ENCODE data around the gene PTPRN2.

Gene PTPRN2

GRCh38 chr7:157876469-157877285 lies 710.9 kb downstream of the PTPRN2 start:
- no peak for DNase-seq

GRCh38 chr7:157875230-157876179 lies 712.1 kb downstream of the PTPRN2 start:
- DNase-seq: no peak

GRCh38 chr7:157874870-157875229 lies 712.8 kb downstream of the PTPRN2 start:
- no peak for DNase-seq

GRCh38 chr7:157874208-157874816 lies 713.3 kb downstream of the PTPRN2 start:
- DNase-seq: no peak

GRCh38 chr7:157873664-157874063 lies 714.0 kb downstream of the PTPRN2 start:
- DNase-seq: no peak

- DNase-seq: no peak
Observed at GRCh38 chr7:157873181-157873580, 714.4 kb downstream of the PTPRN2 start.

DNA sequence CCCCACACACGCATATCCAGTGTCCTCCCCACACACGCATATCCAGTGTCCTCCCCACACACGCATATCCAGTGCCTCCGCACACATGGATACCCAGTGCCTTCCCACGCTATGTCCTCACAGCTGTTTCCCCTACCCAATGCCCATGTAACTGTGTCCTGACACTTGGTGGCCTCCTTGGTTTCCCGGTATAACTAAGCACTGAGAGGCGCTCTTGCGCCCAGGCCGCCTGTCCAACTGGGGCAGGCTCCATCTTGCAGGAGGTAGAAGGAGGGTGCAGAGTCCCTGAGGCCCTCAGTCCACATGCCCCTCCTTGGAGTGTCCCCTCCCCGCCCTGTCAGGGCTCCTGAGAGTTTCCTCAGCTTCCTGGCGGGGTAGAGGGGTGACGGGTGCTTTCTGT lies 715.2 kb downstream of the PTPRN2 start:
- DNase-seq: no peak

DNA sequence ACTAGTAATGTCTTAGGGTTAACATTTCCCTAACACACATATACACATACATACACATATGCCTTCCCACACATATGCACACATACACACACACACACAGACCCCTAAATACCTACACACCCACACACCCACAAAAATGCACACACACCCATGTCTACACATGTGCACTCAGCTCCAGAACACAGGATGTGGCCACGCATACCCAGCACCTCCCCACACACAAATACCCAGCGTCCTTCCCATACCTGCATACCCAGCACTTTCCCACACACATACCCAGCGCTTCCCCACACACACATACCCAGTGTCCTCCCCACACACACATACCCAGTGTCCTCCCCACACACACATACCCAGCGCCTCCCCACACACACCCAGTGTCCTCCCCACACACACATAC lies 715.9 kb downstream of the PTPRN2 start:
- no peak for DNase-seq

DNA sequence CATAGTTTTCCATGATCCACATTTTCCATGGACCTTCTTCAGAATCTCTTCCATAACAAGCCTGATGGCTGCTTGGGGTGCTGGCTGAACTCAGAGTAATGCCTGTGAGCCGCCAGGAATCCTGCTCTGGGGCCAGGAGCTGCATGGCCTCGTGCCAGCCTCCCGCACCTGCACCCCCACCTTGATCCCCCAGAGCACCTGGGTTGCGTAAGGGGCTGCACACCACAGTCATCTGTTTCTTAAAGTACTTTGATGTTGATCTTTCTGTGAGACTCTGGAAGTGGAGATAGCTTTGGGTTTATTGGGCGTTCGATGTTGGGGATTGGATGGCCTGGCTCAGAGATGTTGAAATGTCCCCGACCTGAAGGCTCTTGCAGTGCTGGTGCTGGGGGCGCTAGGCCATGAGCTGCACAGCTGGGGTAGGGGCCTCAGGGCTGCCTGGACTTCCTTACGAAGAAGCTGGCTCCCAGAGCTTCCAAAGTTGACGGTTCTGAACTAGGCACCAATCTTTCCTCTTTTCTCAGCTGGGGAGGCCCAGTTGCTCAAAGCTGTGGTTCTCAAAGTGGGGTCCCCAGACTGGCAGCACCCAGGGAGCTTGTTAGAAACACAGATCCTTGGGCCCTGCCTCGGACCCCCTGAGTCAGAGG lies 716.9 kb downstream of the PTPRN2 start:
- no peak for DNase-seq

DNA sequence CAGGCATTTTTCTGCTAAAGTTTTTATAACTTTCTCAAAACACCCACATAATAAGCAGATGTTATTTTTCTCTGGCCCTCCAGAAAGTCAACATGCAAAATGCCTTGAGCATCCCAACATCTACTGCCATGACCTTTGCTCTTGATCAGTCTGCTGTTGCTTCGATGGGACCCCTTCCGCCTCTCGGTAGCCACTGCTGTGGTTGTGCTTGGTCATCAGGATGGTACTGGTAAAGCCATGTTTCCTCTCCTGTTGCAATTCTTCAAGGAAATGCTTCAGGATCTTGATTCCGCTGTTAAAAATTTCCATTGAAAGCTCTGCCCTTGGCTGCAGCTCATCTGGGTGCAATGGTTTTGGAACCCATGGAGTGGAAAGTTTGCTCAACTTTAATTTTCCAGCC lies 717.8 kb downstream of the PTPRN2 start:
- DNase-seq: no peak

DNA sequence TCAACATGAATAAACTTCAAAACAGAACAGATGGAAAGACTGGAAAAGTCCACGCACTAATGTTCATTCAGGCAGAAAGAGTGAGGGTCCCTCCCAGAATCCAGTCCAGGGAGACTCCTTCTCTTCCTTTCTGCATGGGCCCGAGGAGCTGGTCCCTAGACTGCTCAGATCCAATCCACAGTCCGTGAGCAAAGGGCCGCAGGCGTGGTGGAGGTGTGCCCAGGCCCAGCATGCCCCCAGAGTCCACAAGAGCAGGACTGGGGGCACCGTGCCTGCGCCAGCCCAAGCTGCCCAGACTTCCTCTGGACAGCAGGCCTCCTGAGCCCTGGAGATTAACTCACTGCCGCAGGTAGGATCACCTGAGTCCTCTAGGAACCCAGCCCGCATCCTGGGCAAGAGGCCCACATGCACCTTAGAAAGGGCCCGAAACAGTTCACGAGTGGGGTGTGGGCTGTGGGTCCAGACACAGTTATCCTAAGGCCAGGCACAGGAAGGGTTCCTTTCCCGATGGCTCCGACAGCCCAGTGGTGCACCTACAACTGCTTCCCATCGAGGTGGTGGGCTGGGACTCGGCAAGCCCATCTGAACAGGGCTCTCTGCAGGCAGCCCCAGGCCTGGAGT lies 719.8 kb downstream of the PTPRN2 start:
- no peak for DNase-seq

GRCh38 chr7:157866336-157866924 lies 721.2 kb downstream of the PTPRN2 start:
- no peak for DNase-seq

- DNase-seq: no peak
Observed at GRCh38 chr7:157865351-157866165, 722.1 kb downstream of the PTPRN2 start.

- no peak for DNase-seq
Observed at GRCh38 chr7:157864911-157865310, 722.7 kb downstream of the PTPRN2 start.

DNA sequence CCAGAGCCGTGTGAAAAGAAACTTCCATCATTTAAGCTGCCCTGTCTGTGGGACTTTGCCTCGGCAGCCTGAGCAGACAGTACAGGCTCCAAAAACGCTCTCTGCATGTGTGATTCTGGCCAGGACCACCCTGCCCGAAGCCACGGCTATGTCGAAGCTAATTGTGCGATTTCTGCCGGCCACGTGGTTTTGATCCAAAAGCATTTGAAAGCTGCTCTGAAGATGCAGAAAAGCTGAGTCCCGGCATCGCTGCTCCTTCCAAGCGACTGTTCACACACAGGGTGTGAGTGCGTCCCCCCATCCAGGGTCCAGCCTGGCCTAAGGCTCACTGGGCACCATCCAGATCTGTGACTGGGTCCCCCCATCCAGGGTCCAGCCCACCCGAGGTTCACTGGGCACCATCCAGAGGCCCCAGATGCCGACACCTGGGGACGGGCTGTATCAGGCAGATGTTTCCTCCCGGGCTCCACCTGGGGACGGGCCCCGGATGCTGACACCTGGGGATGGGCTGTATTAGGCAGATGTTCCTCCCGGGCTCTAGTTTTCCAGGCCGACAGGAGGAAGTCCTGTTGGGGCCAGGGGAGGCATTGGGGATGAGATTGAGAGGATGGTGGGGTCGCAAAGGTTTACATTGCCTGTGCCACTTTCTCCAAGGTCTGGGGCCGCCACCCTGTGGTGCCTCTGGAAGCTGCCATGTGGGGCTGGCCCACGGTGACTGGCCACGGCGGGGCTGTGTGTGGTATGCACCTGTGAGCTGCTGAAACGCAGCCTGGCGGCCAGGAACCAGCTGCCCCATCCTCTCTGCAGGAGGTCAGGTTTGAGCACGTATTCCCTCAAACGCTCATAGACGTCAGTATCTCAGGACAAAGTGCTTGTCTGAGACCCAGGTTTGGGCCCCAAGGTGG lies 723.5 kb downstream of the PTPRN2 start:
- no peak for DNase-seq

GRCh38 chr7:157863176-157863575 lies 724.4 kb downstream of the PTPRN2 start:
- no peak for DNase-seq

- no peak for DNase-seq
Observed at GRCh38 chr7:157862731-157863130, 724.9 kb downstream of the PTPRN2 start.

GRCh38 chr7:157861551-157861950 lies 726.1 kb downstream of the PTPRN2 start:
- no peak for DNase-seq

GRCh38 chr7:157861031-157861491 lies 726.6 kb downstream of the PTPRN2 start:
- DNase-seq: no peak

DNA sequence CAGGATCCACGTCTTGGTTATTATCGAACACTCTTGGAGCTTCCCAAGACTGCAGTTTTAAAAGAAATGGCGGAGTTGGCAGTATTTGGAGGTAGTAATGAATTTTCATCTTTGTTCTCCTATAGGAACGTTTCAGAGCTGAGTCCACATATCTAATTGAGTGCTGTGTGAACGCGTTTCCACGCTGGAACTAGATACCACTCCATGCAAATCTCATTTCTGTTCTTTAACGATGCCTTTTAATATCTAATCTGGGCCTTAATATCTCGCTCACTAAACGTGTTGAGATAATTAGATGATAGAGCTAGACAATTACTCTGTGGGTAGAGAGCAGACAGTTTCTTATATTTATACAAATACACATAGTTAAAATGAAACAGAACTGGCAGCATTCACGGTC lies 727.2 kb downstream of the PTPRN2 start:
- no peak for DNase-seq

All from NCI-H2171 (cell line).